Left hindlimb (tissue), 1 donor: ENCODE data around the gene COL6A2.
"Not testable (repeated sequence)": the region's sequence is repeated elsewhere in the genome, so short reads cannot be mapped to it uniquely, and the experiment has no call there.

Experiments
- DNase-seq: peaks from one replicate; pipeline ENCODE4 v3.0.0-alpha.2; 2018

COL6A2 gene

GRCh38 chr21:46097336-46098293 is at the start of gene COL6A2:
Gene COL6A2, plus strand, starts transcription at chr21:46098112.
- peak; percentile 84 for DNase-seq

GRCh38 chr21:46048926-46049889 is 48.7 kb upstream of the COL6A2 start:
- peak; percentile 91 for DNase-seq

DNA sequence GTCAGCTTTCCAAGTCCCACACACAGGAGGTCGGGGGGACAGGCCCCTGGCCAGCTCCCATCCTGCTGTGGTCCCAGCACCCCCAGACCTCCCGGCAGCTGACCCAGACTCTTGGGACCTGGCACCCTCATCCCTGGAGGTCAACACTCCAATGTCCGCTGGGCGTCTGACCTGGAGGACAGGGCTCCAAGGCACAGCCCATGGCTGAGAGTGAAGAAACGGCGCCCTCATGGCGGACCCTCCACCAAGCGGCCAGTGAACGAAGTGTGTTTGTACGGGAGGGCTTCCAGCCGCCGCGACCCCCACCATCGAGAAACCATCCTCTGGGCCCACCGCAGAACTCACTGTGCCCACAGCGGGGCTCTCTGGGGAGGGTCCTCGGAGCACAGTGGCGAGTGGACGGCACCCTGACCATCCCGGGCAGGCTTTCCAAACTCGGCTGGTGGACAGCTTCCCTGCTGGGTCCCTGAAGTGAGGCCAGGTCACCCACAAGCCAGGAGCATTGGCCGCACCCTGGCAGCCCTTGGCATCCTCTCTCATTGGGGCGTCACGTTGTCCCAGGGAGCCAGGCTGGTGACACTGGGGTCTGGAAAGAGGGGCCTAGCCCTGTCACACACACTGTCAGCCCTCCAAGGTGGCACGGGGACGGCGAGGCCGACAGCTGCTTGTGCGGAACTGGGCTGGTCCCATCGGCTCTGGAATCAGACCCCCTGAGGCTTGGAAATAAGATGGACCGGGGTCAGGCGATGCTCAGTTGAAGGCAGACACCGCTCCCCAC is 47.8 kb upstream of the COL6A2 start:
- no peak for DNase-seq

GRCh38 chr21:46050668-46051378 is 47.1 kb upstream of the COL6A2 start:
- DNase-seq: no peak

GRCh38 chr21:46051379-46051770 is 46.5 kb upstream of the COL6A2 start:
- no peak for DNase-seq

GRCh38 chr21:46051821-46052675 is 45.9 kb upstream of the COL6A2 start:
- DNase-seq: no peak

- no peak for DNase-seq
Measured at GRCh38 chr21:46052703-46053651, 44.9 kb upstream of the COL6A2 start.

GRCh38 chr21:46054031-46054430 is 43.9 kb upstream of the COL6A2 start:
- DNase-seq: no peak

GRCh38 chr21:46054451-46054881 is 43.4 kb upstream of the COL6A2 start:
- DNase-seq: no peak

GRCh38 chr21:46055863-46056281 is 42.0 kb upstream of the COL6A2 start:
- no peak for DNase-seq

- DNase-seq: peak; percentile 88
Measured at GRCh38 chr21:46056450-46056903, 41.4 kb upstream of the COL6A2 start.

GRCh38 chr21:46057111-46057709 is 40.7 kb upstream of the COL6A2 start:
- DNase-seq: no peak

GRCh38 chr21:46057710-46058241 is 40.1 kb upstream of the COL6A2 start:
- no peak for DNase-seq

DNA sequence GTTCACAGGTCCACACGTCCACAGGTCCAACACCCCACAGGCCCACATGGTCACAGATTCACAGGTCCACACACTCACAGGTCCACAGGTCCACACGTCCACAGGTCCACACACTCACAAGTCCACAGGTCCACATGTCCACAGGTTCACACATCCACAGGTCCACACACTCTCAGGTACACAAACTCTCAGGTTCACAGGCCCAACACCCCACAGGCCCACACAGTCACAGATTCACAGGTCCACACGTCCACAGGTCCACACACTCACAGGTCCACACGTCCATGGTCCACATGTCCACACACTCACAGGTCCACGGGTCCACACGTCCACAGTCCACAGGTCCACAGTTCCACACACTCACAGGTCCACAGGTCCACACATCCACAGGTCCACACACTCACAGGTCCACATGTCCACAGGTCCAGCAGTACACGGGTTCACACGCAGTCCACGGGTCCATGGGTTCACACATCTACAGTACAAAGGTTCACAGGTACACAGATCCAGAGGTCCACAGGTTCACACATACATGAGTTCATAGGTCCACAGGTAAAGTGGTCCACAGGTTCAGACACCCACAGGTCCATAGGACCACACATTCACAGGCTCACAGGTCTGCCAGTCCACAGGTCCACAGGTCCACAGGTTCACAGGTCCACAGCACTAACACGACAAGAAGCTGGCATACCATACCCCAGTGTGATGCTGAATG is 39.3 kb upstream of the COL6A2 start:
- DNase-seq: no peak

GRCh38 chr21:46059195-46059594 is 38.7 kb upstream of the COL6A2 start:
- no peak for DNase-seq

DNA sequence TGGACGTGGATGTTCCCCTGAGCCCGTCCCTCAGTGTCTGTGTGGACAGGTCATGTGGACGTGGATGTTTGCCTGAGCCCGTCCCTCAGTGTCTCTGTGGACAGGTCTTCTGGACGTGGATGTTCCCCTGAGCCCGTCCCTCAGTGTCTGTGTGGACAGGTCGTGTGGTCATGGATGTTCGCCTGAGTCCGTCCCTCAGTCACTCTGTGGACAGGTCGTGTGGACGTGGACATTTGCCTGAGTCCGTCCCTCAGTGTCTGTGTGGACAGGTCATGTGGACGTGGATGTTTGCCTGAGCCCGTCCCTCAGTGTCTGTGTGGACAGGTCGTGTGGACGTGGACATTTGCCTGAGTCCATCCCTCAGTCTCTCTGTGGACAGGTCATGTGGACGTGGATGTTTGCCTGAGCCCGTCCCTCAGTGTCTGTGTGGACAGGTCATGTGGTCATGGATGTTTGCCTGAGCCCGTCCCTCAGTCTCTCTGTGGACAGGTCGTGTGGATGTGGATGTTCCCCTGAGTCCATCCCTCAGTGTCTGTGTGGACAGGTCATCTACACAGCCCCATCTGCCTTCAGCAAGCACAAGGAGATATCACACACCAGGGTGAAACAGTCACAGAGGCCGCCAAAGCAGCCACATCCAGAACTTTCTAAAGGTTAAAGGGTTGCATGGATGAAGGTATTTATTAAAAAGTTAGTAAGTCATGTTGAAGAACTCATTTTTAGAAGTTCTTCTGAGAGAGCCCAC is 38.0 kb upstream of the COL6A2 start:
- DNase-seq: not testable (repeated sequence)

GRCh38 chr21:46060596-46061061 is 37.3 kb upstream of the COL6A2 start:
- DNase-seq: peak; percentile 82
